A172 (cell line): Measurements from ENCODE around the gene MFSD1. TPM values are rescaled to one million over a fixed set of nuclear protein-coding genes. Genes with fewer than 3 reads are reported as not detected.

Experiments
- DNase-seq: peaks from one replicate; pipeline ENCODE4 v3.0.0-alpha.2; 2015; ENCODE audit warnings: low spot score
- total RNA-seq: library from RNA; depleted of rRNA; stranded (reverse); fragments of >200 nt; shearing (Covaris generic); gene quantifications from 2 replicates; pipeline ENCODE4 v1.2.3, GENCODE V29; 2014; rRNA removed

The MFSD1 gene
- total RNA-seq, 1 experiment from 2014 or later = 109 TPM

DNA sequence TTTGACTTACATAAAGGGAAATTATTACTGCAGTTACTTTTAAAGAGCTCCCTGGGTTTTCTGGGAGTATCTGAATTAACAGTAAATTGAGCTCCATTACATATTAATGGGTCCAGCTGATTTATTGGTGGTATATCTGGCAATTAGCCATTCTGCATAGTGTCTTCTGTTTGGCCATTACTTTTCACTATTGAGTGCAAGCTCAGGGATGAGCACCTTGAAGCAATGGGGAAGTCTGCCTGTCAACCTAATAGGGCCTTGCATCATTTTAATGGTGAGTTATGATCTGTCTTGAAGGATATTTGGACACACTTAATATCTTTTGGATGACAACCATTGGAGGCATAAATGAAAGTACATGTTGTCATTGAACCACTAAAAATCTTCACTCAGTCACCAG is 73.8 kb downstream of the MFSD1 start:
- DNase-seq = no peak

Other genes starting within 250 kb of the MFSD1 start
- 28.8 and 29.7 TPM in 2 replicates for gene MLF1, start 230.9 kb upstream of the MFSD1 start, total RNA-seq
- 58.2 and 107 TPM in 2 replicates for gene GFM1, start 157.5 kb upstream of the MFSD1 start, total RNA-seq
- gene LXN, start 129.4 kb upstream of the MFSD1 start, total RNA-seq = not detected in 2 replicates
- gene RARRES1, start 69.6 kb upstream of the MFSD1 start, total RNA-seq = not detected in 2 replicates